ENCODE data around the gene RNF141.
A peak's percentile ranks its signal among the peaks of the same experiment; 100 is the strongest.

RNF141 gene

GRCh38 chr11:10522276-10522675, 18.7 kb downstream of the RNF141 start:
- DNase-seq, result no peak

GRCh38 chr11:10520562-10520961, 20.4 kb downstream of the RNF141 start:
- DNase-seq, result no peak

- no peak for DNase-seq
These were observed 21.4 kb downstream of the RNF141 start for GRCh38 chr11:10519630-10520029.

GRCh38 chr11:10518891-10519290, 22.1 kb downstream of the RNF141 start:
- DNase-seq, result no peak

- DNase-seq, result no peak
These were observed 22.9 kb downstream of the RNF141 start for GRCh38 chr11:10518123-10518522.

- DNase-seq, result no peak
These were observed 25.6 kb downstream of the RNF141 start for GRCh38 chr11:10515418-10515817.

- no peak for DNase-seq
These were observed 26.3 kb downstream of the RNF141 start for GRCh38 chr11:10514709-10515108.

GRCh38 chr11:10514202-10514601, 26.8 kb downstream of the RNF141 start:
- DNase-seq, result peak; percentile 20

- peak; percentile 44 for DNase-seq
These were observed 29.8 kb downstream of the RNF141 start for GRCh38 chr11:10511181-10511621.

GRCh38 chr11:10506008-10506370, 35.0 kb downstream of the RNF141 start:
- no peak for DNase-seq

- no peak for DNase-seq
These were observed 35.5 kb downstream of the RNF141 start for GRCh38 chr11:10505278-10506007.

GRCh38 chr11:10504490-10504889, 36.5 kb downstream of the RNF141 start:
- DNase-seq, result no peak

GRCh38 chr11:10503777-10504480, 37.1 kb downstream of the RNF141 start:
- no peak for DNase-seq

- no peak for DNase-seq
These were observed 37.8 kb downstream of the RNF141 start for GRCh38 chr11:10503221-10503620.

- no peak for DNase-seq
These were observed 38.2 kb downstream of the RNF141 start for GRCh38 chr11:10502770-10503169.

GRCh38 chr11:10502065-10502680, 38.8 kb downstream of the RNF141 start:
- DNase-seq, result no peak

- DNase-seq, result no peak
These were observed 40.0 kb downstream of the RNF141 start for GRCh38 chr11:10500757-10501684.

GRCh38 chr11:10499874-10500601, 40.9 kb downstream of the RNF141 start:
- no peak for DNase-seq

GRCh38 chr11:10499452-10499851, 41.5 kb downstream of the RNF141 start:
- no peak for DNase-seq

GRCh38 chr11:10498426-10499250, 42.3 kb downstream of the RNF141 start:
- DNase-seq, result no peak

GRCh38 chr11:10498022-10498400, 43.0 kb downstream of the RNF141 start:
- DNase-seq, result no peak
